ENCODE data around the gene MAN1A1.

The MAN1A1 gene

GRCh38 chr6:119215885-119216590 is 133.5 kb downstream of the MAN1A1 start:
- H3K27ac ChIP-seq = no peak overlapping the region
- H3K27me3 ChIP-seq (ENCODE audit: insufficient read depth, low read depth) = no peaks in the 10 kb centered on the region
- H3K4me2 ChIP-seq = no peak overlapping the region
- TF ChIP-seq CTCF (conservative IDR thresholded peaks at IDR 0.05; ENCODE audit: low read depth, low read length) = no peak
- no peak overlapping the region for H3K9ac ChIP-seq
- H2AFZ ChIP-seq (ENCODE audit: low read depth) = no peak overlapping the region
- no peaks in the 10 kb centered on the region for H3K79me2 ChIP-seq (ENCODE audit: insufficient read depth, low read depth)
- H3K4me3 ChIP-seq (IDR thresholded peaks at IDR 0.05; ENCODE audit: insufficient read depth, low read depth, low read length) = no peak overlapping the region
- no peaks in the 10 kb centered on the region for H3K4me1 ChIP-seq (ENCODE audit: low read depth, poor library complexity, severe bottlenecking)
- H3K36me3 ChIP-seq (ENCODE audit: insufficient read depth) = no peaks in the 10 kb centered on the region
- H4K20me1 ChIP-seq (ENCODE audit: insufficient read depth) = no peaks in the 10 kb centered on the region

GRCh38 chr6:119215309-119215708 is 134.3 kb downstream of the MAN1A1 start:
- Histone ChIP-seq H4K20me1 (ENCODE audit: insufficient read depth) (no peaks in the 10 kb centered on the region), H3K27ac (no peak overlapping the region), H3K36me3 (ENCODE audit: insufficient read depth) (no peaks in the 10 kb centered on the region), H3K27me3 (ENCODE audit: insufficient read depth, low read depth) (no peaks in the 10 kb centered on the region), H3K4me1 (ENCODE audit: low read depth, poor library complexity, severe bottlenecking) (no peaks in the 10 kb centered on the region), H3K4me2 (no peak overlapping the region), H3K79me2 (ENCODE audit: insufficient read depth, low read depth) (no peaks in the 10 kb centered on the region), H2AFZ (ENCODE audit: low read depth) (no peak overlapping the region), H3K4me3 (IDR thresholded peaks at IDR 0.05; ENCODE audit: insufficient read depth, low read depth, low read length) (no peak overlapping the region), H3K9ac (no peak overlapping the region)
- TF ChIP-seq CTCF (conservative IDR thresholded peaks at IDR 0.05; ENCODE audit: low read depth, low read length) = no peak

- Histone ChIP-seq H3K4me2 (no peak overlapping the region), H3K27ac (no peak overlapping the region), H3K27me3 (ENCODE audit: insufficient read depth, low read depth) (no peaks in the 10 kb centered on the region), H3K9ac (no peak overlapping the region), H3K36me3 (ENCODE audit: insufficient read depth) (no peaks in the 10 kb centered on the region), H3K79me2 (ENCODE audit: insufficient read depth, low read depth) (no peaks in the 10 kb centered on the region), H3K4me3 (IDR thresholded peaks at IDR 0.05; ENCODE audit: insufficient read depth, low read depth, low read length) (no peak overlapping the region), H4K20me1 (ENCODE audit: insufficient read depth) (no peaks in the 10 kb centered on the region), H3K4me1 (ENCODE audit: low read depth, poor library complexity, severe bottlenecking) (no peaks in the 10 kb centered on the region), H2AFZ (ENCODE audit: low read depth) (no peak overlapping the region)
- no peak for TF ChIP-seq CTCF (conservative IDR thresholded peaks at IDR 0.05; ENCODE audit: low read depth, low read length)
Measured at GRCh38 chr6:119210596-119210995, 139.0 kb downstream of the MAN1A1 start.

- no peak overlapping the region for H3K9ac ChIP-seq
- no peak overlapping the region for H3K27ac ChIP-seq
- H3K27me3 ChIP-seq (ENCODE audit: insufficient read depth, low read depth) = no peaks in the 10 kb centered on the region
- H3K4me2 ChIP-seq = no peak overlapping the region
- TF ChIP-seq CTCF (conservative IDR thresholded peaks at IDR 0.05; ENCODE audit: low read depth, low read length) = no peak
- no peaks in the 10 kb centered on the region for H3K4me1 ChIP-seq (ENCODE audit: low read depth, poor library complexity, severe bottlenecking)
- H2AFZ ChIP-seq (ENCODE audit: low read depth) = no peak overlapping the region
- H3K36me3 ChIP-seq (ENCODE audit: insufficient read depth) = no peaks in the 10 kb centered on the region
- H3K79me2 ChIP-seq (ENCODE audit: insufficient read depth, low read depth) = no peaks in the 10 kb centered on the region
- H3K4me3 ChIP-seq (IDR thresholded peaks at IDR 0.05; ENCODE audit: insufficient read depth, low read depth, low read length) = no peak overlapping the region
- H4K20me1 ChIP-seq (ENCODE audit: insufficient read depth) = no peaks in the 10 kb centered on the region
Measured at GRCh38 chr6:119209452-119210205, 139.9 kb downstream of the MAN1A1 start.
